Activated naive CD4-positive, alpha-beta T cell treated with anti-CD3 and anti-CD28 coated beads, Interleukin-2, amount 50 U/mL, for 24 hours (primary cell): ENCODE results near the gene TSN.
"Not testable (repeated sequence)": the region's sequence is repeated elsewhere in the genome, so short reads cannot be mapped to it uniquely, and the experiment has no call there.

Experiments used
- H3K27ac Mint-ChIP-seq: one replicate; pipeline ENCODE4 v1.8.0; 2021; ENCODE audit warnings: mild to moderate bottlenecking, mixed read lengths
- H3K27me3 Mint-ChIP-seq: one replicate; pipeline ENCODE4 v1.8.0; 2021; ENCODE audit warnings: mixed read lengths
- H3K36me3 Mint-ChIP-seq: one replicate; pipeline ENCODE4 v1.8.0; 2021; ENCODE audit warnings: mixed read lengths
- H3K4me1 Mint-ChIP-seq: one replicate; pipeline ENCODE4 v1.8.0; 2021; ENCODE audit warnings: mixed read lengths
- H3K4me3 Mint-ChIP-seq: one replicate; pipeline ENCODE4 v1.8.0; 2021; ENCODE audit warnings: mild to moderate bottlenecking, mixed read lengths
- H3K9me3 Mint-ChIP-seq: one replicate; pipeline ENCODE4 v1.8.0; 2021; ENCODE audit warnings: mixed read lengths

Gene TSN

GRCh38 chr2:121804997-121805765, 49.7 kb downstream of the TSN start:
- peaks cover 10% of the 10 kb centered on the region for H3K27me3 Mint-ChIP-seq
- H3K36me3 Mint-ChIP-seq = peaks cover 5% of the 10 kb centered on the region
- H3K9me3 Mint-ChIP-seq = peaks cover 13% of the 10 kb centered on the region
- peaks cover 4% of the 10 kb centered on the region for H3K4me1 Mint-ChIP-seq
- no peak overlapping the region for H3K4me3 Mint-ChIP-seq
- H3K27ac Mint-ChIP-seq = peak overlapping the region; percentile 4

GRCh38 chr2:121805766-121806143, 50.3 kb downstream of the TSN start:
- Mint-ChIP-seq H3K27ac (no peak overlapping the region), H3K27me3 (peaks cover 8% of the 10 kb centered on the region), H3K4me1 (peaks cover 4% of the 10 kb centered on the region), H3K36me3 (peaks cover 5% of the 10 kb centered on the region), H3K4me3 (no peak overlapping the region), H3K9me3 (peaks cover 9% of the 10 kb centered on the region)

GRCh38 chr2:121807771-121808170, 52.3 kb downstream of the TSN start:
- not testable (repeated sequence) for H3K4me1 Mint-ChIP-seq, H3K36me3 Mint-ChIP-seq, H3K9me3 Mint-ChIP-seq, H3K27ac Mint-ChIP-seq, H3K27me3 Mint-ChIP-seq, H3K4me3 Mint-ChIP-seq

GRCh38 chr2:121809607-121810006, 54.2 kb downstream of the TSN start:
- Mint-ChIP-seq H3K27ac (no peak overlapping the region), H3K4me3 (no peak overlapping the region), H3K27me3 (peaks cover 6% of the 10 kb centered on the region), H3K4me1 (peaks cover 4% of the 10 kb centered on the region), H3K9me3 (no peaks in the 10 kb centered on the region), H3K36me3 (no peaks in the 10 kb centered on the region)

- Mint-ChIP-seq H3K36me3 (no peaks in the 10 kb centered on the region), H3K4me1 (no peaks in the 10 kb centered on the region), H3K4me3 (no peak overlapping the region), H3K27ac (no peak overlapping the region), H3K9me3 (no peaks in the 10 kb centered on the region), H3K27me3 (peaks cover 4% of the 10 kb centered on the region)
These were observed 55.8 kb downstream of the TSN start for GRCh38 chr2:121810959-121811853.

- not testable (repeated sequence) for H3K27ac Mint-ChIP-seq, H3K9me3 Mint-ChIP-seq, H3K4me3 Mint-ChIP-seq, H3K36me3 Mint-ChIP-seq, H3K27me3 Mint-ChIP-seq, H3K4me1 Mint-ChIP-seq
These were observed 57.6 kb downstream of the TSN start for GRCh38 chr2:121813083-121813482.

GRCh38 chr2:121815216-121815615, 59.8 kb downstream of the TSN start:
- no peak overlapping the region for H3K4me3 Mint-ChIP-seq
- H3K36me3 Mint-ChIP-seq = no peaks in the 10 kb centered on the region
- H3K4me1 Mint-ChIP-seq = no peaks in the 10 kb centered on the region
- H3K27me3 Mint-ChIP-seq = peaks cover 6% of the 10 kb centered on the region
- no peak overlapping the region for H3K27ac Mint-ChIP-seq
- H3K9me3 Mint-ChIP-seq = no peaks in the 10 kb centered on the region

GRCh38 chr2:121816797-121817196, 61.3 kb downstream of the TSN start:
- Mint-ChIP-seq H3K27ac (no peak overlapping the region), H3K4me1 (no peaks in the 10 kb centered on the region), H3K36me3 (no peaks in the 10 kb centered on the region), H3K4me3 (no peak overlapping the region), H3K27me3 (peaks cover 7% of the 10 kb centered on the region), H3K9me3 (no peaks in the 10 kb centered on the region)

- H3K27me3 Mint-ChIP-seq, H3K4me3 Mint-ChIP-seq, H3K4me1 Mint-ChIP-seq, H3K27ac Mint-ChIP-seq, H3K36me3 Mint-ChIP-seq, H3K9me3 Mint-ChIP-seq: not testable (repeated sequence)
These were observed 61.9 kb downstream of the TSN start for GRCh38 chr2:121817304-121817703.
